ENCODE measurements around the gene CDCP1.

Gene CDCP1

DNA sequence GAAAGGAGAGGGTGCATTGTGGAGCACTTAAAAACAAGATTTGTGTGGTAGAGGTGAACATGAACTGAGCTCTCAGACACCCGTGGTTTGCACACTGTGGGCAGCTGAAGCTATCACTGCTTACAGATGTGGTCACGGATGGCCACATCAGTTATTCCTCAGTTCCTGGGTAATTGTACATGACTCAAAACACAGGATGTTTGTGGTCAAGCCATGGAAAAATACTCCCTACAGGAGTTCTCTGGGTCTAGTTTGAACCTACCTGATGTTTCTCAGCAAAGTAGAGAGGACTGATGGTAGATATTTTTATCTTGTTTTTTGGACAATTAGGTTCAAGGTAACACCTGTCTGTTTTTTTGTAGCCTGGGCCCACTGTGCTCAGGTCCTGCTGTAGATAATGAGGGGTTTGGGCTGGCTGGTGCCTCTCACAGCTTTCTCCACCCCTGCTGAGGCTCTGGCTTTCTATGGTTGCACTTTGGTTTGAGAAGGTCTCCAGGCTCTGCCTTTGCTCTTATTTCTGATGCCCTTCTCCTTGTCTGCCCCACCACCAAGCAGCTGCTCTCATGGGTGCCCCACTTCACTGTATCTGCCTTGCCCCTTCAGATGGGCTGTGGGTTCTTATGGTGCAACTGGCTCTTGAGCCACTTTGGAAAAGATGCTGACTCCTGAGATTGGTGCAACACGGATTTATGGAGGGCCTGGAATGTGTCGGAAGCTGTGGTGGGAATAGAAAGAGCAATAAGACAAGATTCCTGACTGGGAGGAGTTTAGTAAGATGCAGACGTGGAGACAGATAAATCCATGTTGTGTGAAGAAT is 40.1 kb downstream of the CDCP1 start:
- peak; percentile 33 for DNase-seq

GRCh38 chr3:45104715-45105711 is 41.2 kb downstream of the CDCP1 start:
- no peak for DNase-seq

DNA sequence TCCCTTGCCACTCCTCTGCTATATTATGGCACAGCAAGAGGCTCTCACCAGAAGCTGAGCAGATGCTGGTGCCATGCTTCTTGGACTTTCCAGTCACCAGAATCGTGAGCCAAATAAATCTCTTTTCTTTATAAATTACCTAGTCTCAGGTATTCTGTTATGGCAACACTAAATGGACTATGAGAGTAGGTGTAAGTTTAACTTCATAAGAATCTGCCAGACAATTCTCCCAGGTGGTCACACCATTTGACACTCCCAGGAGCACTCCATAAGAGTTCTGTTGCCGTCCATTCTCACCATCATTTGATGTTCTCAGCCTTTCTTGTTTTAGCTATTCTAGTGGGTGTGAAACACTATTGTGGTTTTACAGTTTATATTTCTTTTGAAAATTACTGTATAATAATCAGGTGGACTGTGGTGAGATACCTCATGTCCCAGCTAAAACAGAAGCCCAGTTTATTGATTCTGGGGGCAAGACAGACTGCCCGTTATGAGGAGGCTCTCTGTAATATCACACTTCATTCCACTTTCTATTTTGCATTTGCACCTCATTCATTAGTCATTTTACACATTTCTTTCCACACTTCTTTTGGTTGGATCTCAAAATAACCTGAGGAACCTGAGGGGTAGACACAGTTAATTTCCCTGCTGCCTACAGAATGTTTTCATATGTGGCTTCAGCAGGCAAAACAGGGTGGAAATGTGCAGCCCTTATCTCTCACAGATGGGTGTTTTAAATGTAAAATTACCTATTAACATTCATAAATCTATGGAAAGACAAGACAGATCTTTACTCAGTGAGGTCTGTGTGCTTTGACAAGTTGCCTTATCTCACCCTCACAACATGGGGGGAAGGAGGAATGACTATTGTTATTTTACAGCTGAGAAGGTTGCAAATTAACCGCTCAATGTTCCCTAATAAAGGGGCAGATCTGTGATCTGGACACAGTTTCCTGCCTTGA is 42.1 kb downstream of the CDCP1 start:
- DNase-seq: no peak

DNA sequence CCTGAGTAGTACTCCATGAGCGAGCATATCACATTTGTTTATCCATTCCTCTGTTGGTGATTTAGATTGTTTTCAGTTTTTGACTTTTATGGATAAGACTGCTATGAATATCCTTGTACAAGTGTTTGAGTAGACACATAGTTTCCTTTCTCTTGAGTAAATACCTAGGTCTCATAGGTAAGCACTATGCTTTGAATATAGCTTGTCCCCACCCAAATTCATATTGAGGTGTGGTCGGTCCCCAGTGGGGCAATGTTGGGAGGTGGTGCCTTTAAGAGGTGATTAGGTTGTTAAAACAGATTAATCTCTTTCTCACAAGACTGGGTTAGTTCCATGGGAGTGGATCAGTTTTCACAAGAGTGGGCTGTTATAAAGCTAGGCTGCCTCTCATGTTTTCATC is 42.8 kb downstream of the CDCP1 start:
- DNase-seq: no peak

DNA sequence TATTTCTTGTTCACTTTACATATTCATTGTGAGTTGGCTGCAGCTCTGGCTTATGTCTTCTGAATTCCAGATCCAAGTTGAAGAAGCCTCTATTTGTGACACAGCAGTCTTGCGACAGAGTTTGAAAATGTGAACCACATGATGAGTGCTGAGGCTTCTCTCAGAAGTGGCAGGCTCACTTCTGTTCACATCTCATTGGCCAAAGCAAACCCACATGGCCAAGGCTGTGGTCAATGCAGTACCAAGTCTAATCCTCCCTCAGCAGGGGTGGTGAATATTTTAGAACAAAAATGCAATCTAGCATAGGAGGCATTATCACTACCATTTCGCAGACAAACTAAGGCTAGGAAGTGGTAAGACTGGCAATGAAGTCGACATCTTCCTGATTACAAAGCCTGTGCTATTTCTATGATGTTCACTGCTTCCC is 45.2 kb downstream of the CDCP1 start:
- DNase-seq: peak; percentile 32

GRCh38 chr3:45098310-45098709 is 47.9 kb downstream of the CDCP1 start:
- no peak for DNase-seq

DNA sequence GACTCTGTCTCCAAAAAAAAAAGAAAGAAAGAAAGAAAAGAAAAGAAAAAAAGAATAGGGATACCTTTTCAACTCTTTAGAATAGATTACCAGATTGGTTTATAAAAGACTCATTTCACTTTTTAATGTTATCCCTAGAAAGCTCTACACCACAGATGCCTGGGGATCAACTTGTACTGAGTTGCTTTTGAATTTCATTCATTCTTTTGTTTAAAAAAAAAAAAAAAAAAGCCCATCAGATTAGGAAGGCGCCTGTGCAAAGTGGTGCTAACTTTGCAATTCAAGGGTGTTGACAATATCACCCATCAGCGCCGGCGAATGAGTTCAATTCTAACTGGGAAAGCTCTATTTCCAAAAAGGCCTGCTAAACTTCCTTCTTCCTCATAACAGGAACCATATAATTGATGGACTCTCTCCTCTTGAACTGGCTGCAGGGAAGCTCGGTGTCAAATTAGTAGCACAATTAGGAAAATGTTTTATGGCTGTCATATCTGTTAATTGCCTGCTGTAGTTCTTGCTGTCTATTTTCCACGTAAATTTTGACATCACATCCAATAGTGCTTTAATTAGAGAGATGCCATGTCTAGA is 48.8 kb downstream of the CDCP1 start:
- no peak for DNase-seq

GRCh38 chr3:45095916-45096526 is 50.2 kb downstream of the CDCP1 start:
- no peak for DNase-seq

DNA sequence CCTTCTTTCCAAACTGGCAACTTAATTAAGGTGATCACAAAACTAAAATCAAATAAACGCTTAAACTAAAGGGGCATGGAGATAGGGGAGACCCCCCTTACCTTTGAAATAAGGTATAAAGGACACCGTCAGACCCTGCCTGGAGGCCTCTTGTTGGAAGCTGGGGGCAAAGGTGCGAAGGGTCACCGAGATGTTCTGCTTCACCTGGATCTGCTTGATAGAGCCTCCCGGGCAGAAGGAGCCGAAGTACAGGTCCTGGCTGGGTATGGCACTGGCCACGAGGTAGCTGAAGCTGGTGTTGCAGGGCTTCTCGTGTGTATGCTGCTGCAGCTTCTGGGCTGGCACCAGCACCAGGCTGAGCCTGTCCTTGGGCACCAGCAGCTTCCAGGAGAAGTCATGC is 53.0 kb downstream of the CDCP1 start:
- DNase-seq: no peak

DNA sequence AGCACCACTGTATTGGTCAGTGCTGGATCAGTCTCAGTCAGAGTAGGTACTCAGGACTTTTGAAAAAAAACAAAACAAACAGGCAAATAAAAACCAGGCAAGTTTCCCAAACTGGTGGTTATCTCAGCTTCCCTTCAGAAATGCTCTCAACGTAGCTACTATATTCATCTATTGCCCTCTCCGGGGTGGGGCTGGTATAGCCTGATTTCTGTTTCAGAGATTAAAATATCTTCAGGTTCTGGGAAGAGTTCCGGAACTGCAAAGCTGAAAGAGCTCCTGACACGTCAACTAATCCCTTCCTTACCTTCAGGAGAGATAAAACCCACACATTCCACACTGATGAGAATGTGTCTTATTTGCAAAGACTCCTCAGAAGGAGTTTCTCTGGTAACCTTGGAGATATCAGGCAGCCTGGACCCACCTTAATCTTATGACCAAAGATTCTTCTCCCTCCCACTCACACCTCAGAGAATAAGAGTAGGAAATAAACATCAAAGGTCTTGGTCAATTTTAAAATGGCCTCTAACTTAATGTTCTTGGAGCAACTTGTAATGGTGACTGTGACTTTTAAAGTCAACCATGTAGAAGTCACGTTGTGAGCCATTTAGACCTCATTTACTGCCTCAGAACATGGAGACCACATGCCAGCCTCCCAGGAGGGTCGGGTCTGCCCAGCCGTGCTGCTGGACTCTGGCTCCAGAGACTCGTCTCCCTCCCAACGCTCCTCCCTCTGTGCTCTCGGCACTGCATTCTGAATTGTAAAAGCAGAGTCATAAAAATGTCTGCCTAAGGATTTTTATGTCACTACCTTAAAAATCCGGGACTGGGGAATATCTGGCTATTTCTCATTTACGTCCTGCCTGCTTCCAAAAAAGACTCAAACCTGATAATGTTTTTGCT is 53.8 kb downstream of the CDCP1 start:
- DNase-seq: no peak

GRCh38 chr3:45090855-45091254 is 55.3 kb downstream of the CDCP1 start:
- DNase-seq: no peak

DNA sequence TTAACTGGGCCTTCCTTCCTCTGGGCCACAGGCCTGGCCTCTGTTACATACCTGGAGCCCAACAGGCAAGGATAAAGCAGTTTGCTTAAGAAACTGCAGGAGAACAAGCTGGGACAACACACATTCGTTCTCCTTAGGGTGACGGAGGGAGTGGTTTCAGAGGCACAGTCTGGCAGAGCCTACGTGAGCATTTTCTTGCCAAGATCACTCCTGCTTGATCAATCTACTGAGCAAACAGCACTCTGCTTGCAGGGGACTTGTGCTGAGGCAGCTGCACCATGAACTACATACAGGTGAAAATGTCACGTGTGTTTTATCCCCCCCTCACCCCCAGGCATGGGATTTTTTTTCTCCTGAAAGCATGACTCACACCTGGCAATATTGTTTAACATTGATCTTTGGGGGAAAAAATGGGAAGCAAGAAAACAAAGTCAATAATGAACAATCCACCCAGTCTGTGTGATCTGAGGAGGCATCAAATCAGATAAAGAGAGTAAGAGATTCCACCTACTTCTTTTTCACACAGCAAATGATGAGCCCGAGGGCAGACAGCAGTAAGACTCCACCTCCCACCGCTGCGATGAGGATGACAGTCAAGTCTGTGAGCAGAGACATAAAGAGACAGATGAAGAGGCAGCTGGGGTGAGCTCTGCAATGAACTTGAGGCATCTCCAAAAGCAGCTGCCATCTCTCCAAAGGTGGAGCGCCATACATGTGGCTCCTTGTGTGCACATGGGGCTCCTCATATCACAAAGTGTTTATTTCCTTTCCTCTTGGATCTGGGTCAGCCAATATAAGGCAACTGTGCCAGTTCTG is 57.4 kb downstream of the CDCP1 start:
- no peak for DNase-seq

DNA sequence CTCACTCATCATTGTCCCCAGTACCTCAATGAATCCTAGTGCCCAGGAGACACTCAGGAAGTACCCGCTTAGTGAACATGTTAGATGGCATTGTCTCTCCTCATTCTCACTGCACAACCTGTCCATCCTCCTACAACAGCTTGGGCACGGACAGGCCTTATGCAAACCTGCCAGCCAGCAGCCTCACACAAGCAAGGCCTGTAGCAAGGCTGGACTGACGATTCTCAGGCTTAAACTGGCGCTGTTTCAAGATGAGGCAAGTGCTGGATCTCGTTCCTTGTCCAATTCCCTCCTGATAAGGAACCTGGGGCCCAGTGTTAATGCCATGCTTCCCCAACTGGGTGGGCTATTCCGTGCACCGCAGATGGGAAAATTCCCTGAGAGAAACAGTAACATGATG is 59.0 kb downstream of the CDCP1 start:
- DNase-seq: no peak

- DNase-seq: no peak
Measured at GRCh38 chr3:45084820-45085816, 61.1 kb downstream of the CDCP1 start.

- DNase-seq: no peak
Measured at GRCh38 chr3:45084361-45084760, 61.8 kb downstream of the CDCP1 start.

DNA sequence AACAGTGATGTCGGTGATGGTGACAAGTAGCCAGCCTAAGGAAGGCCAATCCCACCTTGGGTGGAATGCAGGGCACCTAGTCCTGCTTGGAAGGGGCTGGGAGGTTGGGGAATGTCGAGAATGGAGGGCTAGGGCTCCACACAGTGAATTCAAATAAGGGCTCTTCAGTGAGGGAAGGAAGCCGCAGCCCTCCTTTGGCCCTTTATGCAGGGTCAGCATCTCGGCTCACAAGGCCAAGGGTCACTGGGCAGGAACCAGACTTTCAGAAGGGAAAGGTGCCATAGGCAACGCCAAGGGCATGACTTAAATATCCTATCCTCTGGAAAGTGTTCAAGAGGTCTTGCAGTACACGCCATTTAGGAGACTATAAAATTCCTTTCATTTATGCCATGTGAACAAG is 63.2 kb downstream of the CDCP1 start:
- no peak for DNase-seq

DNA sequence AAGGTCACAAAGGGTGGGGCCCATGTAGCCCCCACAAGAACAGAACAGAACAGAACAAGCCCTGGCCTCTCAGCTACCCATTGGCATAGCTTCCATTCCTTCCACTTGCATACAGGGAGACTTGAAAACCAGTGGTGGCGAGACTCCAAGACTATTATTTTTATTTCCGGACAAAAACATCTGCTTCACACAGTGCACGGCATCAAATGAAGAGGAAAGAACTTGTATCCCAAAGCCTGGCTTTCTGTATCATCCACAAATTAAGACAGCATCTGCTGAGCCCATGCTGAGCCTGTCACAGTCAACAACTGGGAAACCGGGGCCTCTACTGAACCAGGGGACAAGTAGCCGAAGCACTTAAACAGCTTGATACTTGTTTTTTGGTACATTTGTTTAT is 64.0 kb downstream of the CDCP1 start:
- no peak for DNase-seq

GRCh38 chr3:45081506-45082141 is 64.6 kb downstream of the CDCP1 start:
- no peak for DNase-seq

Data from CD4-positive, alpha-beta T cell treated with Interleukin-15 for 1 hour (primary cell).